GM21526 (cell line): ENCODE measurements around the gene TAPT1.
"Not testable (repeated sequence)": the region's sequence is repeated elsewhere in the genome, so short reads cannot be mapped to it uniquely, and the experiment has no call there.

Source experiments
- ATAC-seq: cut with Tn5 transposase; IDR thresholded peaks from one replicate; pipeline ENCODE4 v1.9.1; 2021; ENCODE audit warnings: moderate library complexity; ENCODE audit not compliant: unreplicated experiment, low FRiP score

Gene TAPT1

GRCh38 chr4:16218950-16219349, 7.3 kb downstream of the TAPT1 start:
- no peak for ATAC-seq

- ATAC-seq = peak; percentile 81
Measured at GRCh38 chr4:16217300-16218051, 8.8 kb downstream of the TAPT1 start.

DNA sequence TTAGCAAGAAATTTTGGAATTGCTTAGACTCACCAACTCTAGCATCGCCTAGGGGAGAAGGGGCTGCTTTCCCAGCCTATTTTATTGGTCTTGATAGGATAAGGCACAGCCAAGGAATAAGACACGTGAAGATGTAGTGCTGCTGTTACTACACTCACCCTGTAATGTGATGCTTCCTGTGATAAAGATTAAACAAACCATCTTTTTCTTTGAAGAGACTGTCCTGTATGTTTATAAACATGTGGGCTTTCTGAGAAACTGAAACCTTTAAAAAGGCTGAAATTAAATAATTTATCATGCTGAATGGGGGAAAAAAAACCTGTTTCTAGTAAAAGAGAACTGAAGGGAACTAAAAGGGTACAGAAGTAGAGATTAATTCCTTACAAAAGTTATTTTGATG, 13.2 kb downstream of the TAPT1 start:
- ATAC-seq = no peak

GRCh38 chr4:16212138-16212782, 14.0 kb downstream of the TAPT1 start:
- ATAC-seq = no peak

GRCh38 chr4:16207409-16207808, 18.9 kb downstream of the TAPT1 start:
- no peak for ATAC-seq

DNA sequence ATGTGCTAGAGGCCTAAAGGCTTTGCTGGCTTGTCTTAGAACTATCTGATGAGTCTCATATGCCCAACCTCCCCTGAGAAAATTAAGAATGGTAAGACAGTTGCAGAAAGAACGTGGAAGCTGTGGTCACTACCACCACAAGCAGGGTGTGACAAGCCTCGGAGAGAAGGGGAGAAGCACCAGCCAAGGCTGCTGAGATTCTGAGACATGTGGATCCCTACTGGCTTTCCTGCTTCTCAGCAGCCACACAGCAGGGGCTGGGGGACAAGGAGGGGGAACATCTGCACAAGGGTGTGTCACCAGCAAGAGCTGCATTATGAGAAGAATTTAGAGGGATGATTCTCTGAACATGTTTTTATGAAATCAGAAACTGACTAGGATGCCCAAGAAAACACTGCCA, 19.4 kb downstream of the TAPT1 start:
- no peak for ATAC-seq

GRCh38 chr4:16206301-16206700, 20.0 kb downstream of the TAPT1 start:
- ATAC-seq = no peak

- ATAC-seq = peak; percentile 77
Measured at GRCh38 chr4:16205298-16206164, 20.7 kb downstream of the TAPT1 start.

- no peak for ATAC-seq
Measured at GRCh38 chr4:16204505-16204904, 21.8 kb downstream of the TAPT1 start.

DNA sequence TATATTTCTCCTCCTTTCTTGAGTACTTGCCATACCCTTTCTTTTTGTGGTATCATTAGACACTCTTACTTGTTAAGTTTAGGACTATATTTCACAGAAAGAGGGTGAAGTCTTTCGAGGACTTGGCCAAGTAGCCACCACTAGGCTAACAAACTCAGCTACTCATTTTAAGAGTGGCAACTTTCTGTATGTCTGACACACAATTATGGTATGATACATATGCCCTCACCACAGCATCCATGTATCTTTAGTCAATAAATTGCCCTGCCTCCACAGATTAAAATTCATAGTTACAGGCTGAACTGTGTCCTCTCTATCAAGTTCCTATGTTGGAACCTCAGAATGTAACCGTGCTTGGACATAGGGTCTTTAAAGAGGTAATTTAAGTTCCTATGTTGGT, 23.2 kb downstream of the TAPT1 start:
- ATAC-seq = no peak

DNA sequence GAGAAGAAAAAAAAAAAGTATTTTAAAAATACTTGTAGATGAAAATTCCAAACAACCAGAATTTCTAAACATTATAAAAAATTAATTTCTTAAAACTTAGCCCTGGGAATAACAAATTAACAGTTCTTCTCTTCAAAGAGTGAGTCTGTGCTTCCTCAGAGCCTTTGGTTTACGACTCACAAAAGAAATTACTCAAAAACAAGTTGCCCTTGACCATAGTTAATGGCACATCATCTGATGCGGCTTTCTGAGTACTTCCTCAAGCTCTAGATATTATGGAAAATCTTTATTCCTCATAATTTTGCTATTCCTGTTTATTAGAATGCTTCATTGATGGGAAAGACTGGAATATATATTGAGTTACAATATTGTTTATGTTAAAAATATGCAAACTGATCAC, 23.7 kb downstream of the TAPT1 start:
- ATAC-seq = no peak

- ATAC-seq = no peak
Measured at GRCh38 chr4:16199093-16199492, 27.2 kb downstream of the TAPT1 start.

DNA sequence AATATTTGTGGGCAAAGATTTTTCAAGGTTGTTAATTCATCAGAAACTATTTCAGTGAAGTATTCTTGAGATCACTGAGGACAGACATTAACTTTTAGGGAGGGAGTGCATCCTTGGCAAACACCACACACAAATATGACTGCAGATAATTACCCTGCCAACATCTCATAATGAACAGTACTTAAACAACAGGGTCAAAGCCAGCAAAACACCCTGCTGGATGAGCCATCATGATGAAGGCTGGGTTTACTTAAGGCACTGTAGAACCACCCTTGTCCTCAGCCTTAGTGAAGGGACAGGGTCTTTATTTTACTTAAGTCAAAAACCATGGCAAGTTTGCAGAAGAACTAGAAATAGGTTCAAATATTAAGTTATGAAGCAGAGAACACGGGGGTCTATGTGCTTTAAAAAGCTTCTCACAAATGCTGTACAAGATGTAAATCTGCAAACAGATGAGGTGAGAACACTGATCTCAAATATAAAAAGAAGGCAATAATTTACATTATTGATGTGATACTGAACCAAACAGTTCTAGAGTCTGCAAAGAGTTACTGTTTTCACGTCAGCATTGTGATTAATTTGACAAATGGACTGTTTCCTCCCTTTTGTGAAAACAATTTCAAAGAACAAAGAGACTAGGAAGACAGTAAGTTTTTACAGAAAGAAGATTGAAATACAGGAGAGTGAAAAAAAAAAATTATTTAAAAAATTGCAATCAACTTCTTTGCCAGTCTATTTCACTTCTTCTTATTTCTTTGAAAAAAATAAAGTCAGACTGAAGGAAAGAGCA, 28.2 kb downstream of the TAPT1 start:
- no peak for ATAC-seq

GRCh38 chr4:16196482-16197393, 29.5 kb downstream of the TAPT1 start:
- no peak for ATAC-seq

- ATAC-seq = no peak
Measured at GRCh38 chr4:16195209-16195608, 31.1 kb downstream of the TAPT1 start.

- ATAC-seq = not testable (repeated sequence)
Measured at GRCh38 chr4:16194798-16195197, 31.5 kb downstream of the TAPT1 start.

DNA sequence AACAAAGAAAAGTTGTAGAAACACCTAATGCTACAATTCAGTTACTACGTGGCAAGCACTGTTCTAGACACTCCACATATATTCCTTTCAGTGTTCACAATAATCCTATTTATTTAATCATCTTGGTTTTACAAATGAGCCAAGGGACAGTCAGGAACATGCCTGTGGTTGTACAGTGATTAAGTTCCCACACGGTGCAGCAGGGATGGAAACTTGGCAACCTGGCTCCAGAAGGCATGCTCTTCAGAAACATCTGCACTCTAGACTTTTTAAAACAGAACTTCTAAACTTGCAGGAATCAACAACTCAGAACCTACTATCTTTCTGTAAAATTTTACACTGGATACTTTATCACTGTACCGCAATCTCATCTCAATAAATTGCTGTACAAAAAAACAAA, 32.1 kb downstream of the TAPT1 start:
- no peak for ATAC-seq

DNA sequence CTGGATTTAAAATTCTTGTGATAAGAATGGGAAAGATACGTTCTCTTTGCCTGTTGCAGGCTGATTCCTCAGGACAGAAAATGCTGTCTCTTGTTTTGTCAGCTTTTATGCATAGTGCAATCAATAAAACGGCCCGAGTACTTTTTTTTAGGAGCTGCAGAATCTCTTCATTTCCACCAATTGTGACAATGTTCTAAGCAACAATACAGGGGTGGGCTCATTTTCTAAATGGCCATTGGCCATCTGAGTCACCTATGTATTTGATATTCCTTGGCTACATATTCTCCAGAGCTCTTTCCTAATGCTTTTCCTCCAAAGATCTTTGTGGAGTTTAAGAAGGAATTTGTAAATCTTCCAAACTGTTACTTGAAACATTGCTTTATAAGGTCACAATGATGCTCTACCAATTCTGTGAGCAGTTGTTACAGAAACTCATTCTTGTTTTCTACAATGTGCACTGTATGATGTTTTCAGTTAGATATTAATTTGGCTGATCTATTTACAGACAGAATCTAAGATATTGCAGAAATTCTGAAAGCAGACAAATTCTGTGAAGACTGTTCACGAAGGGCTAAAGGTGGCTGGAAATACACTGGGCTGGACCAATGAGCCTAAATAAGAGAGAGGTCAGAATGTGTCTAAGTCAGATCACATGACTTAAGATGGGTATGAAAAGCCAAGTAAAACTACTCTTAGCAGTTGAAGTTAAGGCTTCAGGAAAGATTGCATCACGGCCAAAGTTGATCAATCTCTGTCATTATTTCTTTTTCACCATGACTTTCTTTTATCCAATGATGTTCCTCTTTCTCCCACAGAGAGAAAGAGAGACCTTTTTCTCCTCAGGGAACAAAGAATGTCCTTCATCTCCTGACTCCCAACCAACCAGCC, 33.4 kb downstream of the TAPT1 start:
- ATAC-seq = no peak

GRCh38 chr4:16192057-16192456, 34.2 kb downstream of the TAPT1 start:
- ATAC-seq = no peak
